ENCODE measurements around the gene SCYL2.

SCYL2 gene

GRCh38 chr12:100326208-100326607, 59.2 kb downstream of the SCYL2 start:
- TF ChIP-seq REST (IDR thresholded peaks at IDR 0.05; ENCODE audit: low read depth), result no peak
- TF ChIP-seq TCF12 (IDR thresholded peaks at IDR 0.05; ENCODE audit: low read depth), result no peak
- no peak for TF ChIP-seq YY1 (IDR thresholded peaks at IDR 0.05; ENCODE audit: low read depth)
- TF ChIP-seq TEAD4 (IDR thresholded peaks at IDR 0.05), result no peak
- no peak for TF ChIP-seq NFIC (IDR thresholded peaks at IDR 0.05)
- TF ChIP-seq CREB1 (IDR thresholded peaks at IDR 0.05; ENCODE audit: low read depth), result no peak
- TF ChIP-seq CEBPB (IDR thresholded peaks at IDR 0.05), result no peak
- TF ChIP-seq MAX (IDR thresholded peaks at IDR 0.05), result no peak
- TF ChIP-seq USF1 (IDR thresholded peaks at IDR 0.05), result no peak
- TF ChIP-seq EP300 (IDR thresholded peaks at IDR 0.05; ENCODE audit: borderline replicate concordance), result no peak
- no peak for TF ChIP-seq ZBTB7A (IDR thresholded peaks at IDR 0.05; ENCODE audit: low read depth)
- no peak for TF ChIP-seq EGR1 (IDR thresholded peaks at IDR 0.05)

GRCh38 chr12:100329800-100330199, 62.8 kb downstream of the SCYL2 start:
- TF ChIP-seq NFIC (IDR thresholded peaks at IDR 0.05), result no peak
- TF ChIP-seq CEBPB (IDR thresholded peaks at IDR 0.05), result no peak
- TF ChIP-seq FOXM1 (IDR thresholded peaks at IDR 0.05; ENCODE audit: borderline replicate concordance, low read depth), result no peak
- TF ChIP-seq TCF12 (IDR thresholded peaks at IDR 0.05; ENCODE audit: low read depth), result no peak
- no peak for TF ChIP-seq EGR1 (IDR thresholded peaks at IDR 0.05)
- no peak for TF ChIP-seq YY1 (IDR thresholded peaks at IDR 0.05; ENCODE audit: low read depth)
- no peak for TF ChIP-seq ZBTB7A (IDR thresholded peaks at IDR 0.05; ENCODE audit: low read depth)
- no peak for TF ChIP-seq REST (IDR thresholded peaks at IDR 0.05; ENCODE audit: low read depth)
- no peak for TF ChIP-seq MAX (IDR thresholded peaks at IDR 0.05)
- no peak for TF ChIP-seq TEAD4 (IDR thresholded peaks at IDR 0.05)
- no peak for TF ChIP-seq RAD21 (IDR thresholded peaks at IDR 0.05; ENCODE audit: low read depth)
- TF ChIP-seq EP300 (IDR thresholded peaks at IDR 0.05; ENCODE audit: borderline replicate concordance), result no peak
- TF ChIP-seq USF1 (IDR thresholded peaks at IDR 0.05), result no peak
- TF ChIP-seq TAF1 (IDR thresholded peaks at IDR 0.05; ENCODE audit: low read depth), result no peak
- TF ChIP-seq CREB1 (IDR thresholded peaks at IDR 0.05; ENCODE audit: low read depth), result no peak

GRCh38 chr12:100331871-100332270, 64.9 kb downstream of the SCYL2 start:
- TF ChIP-seq EGR1 (IDR thresholded peaks at IDR 0.05), result no peak
- TF ChIP-seq CREB1 (IDR thresholded peaks at IDR 0.05; ENCODE audit: low read depth), result no peak
- TF ChIP-seq YY1 (IDR thresholded peaks at IDR 0.05; ENCODE audit: low read depth), result no peak
- TF ChIP-seq RAD21 (IDR thresholded peaks at IDR 0.05; ENCODE audit: low read depth), result no peak
- TF ChIP-seq EP300 (IDR thresholded peaks at IDR 0.05; ENCODE audit: borderline replicate concordance), result no peak
- no peak for TF ChIP-seq TAF1 (IDR thresholded peaks at IDR 0.05; ENCODE audit: low read depth)
- no peak for TF ChIP-seq CEBPB (IDR thresholded peaks at IDR 0.05)
- no peak for TF ChIP-seq MAX (IDR thresholded peaks at IDR 0.05)
- TF ChIP-seq FOXM1 (IDR thresholded peaks at IDR 0.05; ENCODE audit: borderline replicate concordance, low read depth), result no peak
- TF ChIP-seq TCF12 (IDR thresholded peaks at IDR 0.05; ENCODE audit: low read depth), result no peak
- TF ChIP-seq TEAD4 (IDR thresholded peaks at IDR 0.05), result no peak
- TF ChIP-seq NFIC (IDR thresholded peaks at IDR 0.05), result no peak
- no peak for TF ChIP-seq USF1 (IDR thresholded peaks at IDR 0.05)
- no peak for TF ChIP-seq ZBTB7A (IDR thresholded peaks at IDR 0.05; ENCODE audit: low read depth)
- no peak for TF ChIP-seq REST (IDR thresholded peaks at IDR 0.05; ENCODE audit: low read depth)

GRCh38 chr12:100332852-100333251, 65.9 kb downstream of the SCYL2 start:
- TF ChIP-seq EGR1 (IDR thresholded peaks at IDR 0.05) (no peak), CREB1 (IDR thresholded peaks at IDR 0.05; ENCODE audit: low read depth) (no peak), ZBTB7A (IDR thresholded peaks at IDR 0.05; ENCODE audit: low read depth) (no peak), USF1 (IDR thresholded peaks at IDR 0.05) (no peak), CEBPB (IDR thresholded peaks at IDR 0.05) (no peak), YY1 (IDR thresholded peaks at IDR 0.05; ENCODE audit: low read depth) (no peak), NFIC (IDR thresholded peaks at IDR 0.05) (no peak), MAX (IDR thresholded peaks at IDR 0.05) (no peak), REST (IDR thresholded peaks at IDR 0.05; ENCODE audit: low read depth) (no peak)
